NOMO-1 (cell line): Measurements from ENCODE around the gene TMEM25.
"Not testable (repeated sequence)": the region's sequence is repeated elsewhere in the genome, so short reads cannot be mapped to it uniquely, and the experiment has no call there.

Experiments used
- DNase-seq, 2 experiments: peaks; one replicate each; lab custom pipeline; 2025; ENCODE audit not compliant: unreplicated experiment in 2 of 2; lab: John Stamatoyannopoulos, UW

The TMEM25 gene

GRCh38 chr11:118531597-118532084 lies 649 bp downstream of the TMEM25 start:
- DNase-seq, result no peak

- no peak for DNase-seq
Measured at GRCh38 chr11:118532091-118532490, 1.1 kb downstream of the TMEM25 start.

- no peak for DNase-seq
Measured at GRCh38 chr11:118532852-118533768, 2.1 kb downstream of the TMEM25 start.

- no peak for DNase-seq
Measured at GRCh38 chr11:118533769-118534729, 3.1 kb downstream of the TMEM25 start.

GRCh38 chr11:118535261-118535660 lies 4.3 kb downstream of the TMEM25 start:
- no peak for DNase-seq

- no peak for DNase-seq
Measured at GRCh38 chr11:118536726-118537125, 5.7 kb downstream of the TMEM25 start.

GRCh38 chr11:118537409-118537980 lies 6.5 kb downstream of the TMEM25 start:
- no peak for DNase-seq

- no peak for DNase-seq
Measured at GRCh38 chr11:118544010-118544646, 13.1 kb downstream of the TMEM25 start.

- DNase-seq, result no peak
Measured at GRCh38 chr11:118544647-118545010, 13.6 kb downstream of the TMEM25 start.

- DNase-seq, result no peak
Measured at GRCh38 chr11:118545533-118545932, 14.5 kb downstream of the TMEM25 start.

- DNase-seq, result no peak
Measured at GRCh38 chr11:118547132-118547531, 16.1 kb downstream of the TMEM25 start.

GRCh38 chr11:118552341-118552740 lies 21.3 kb downstream of the TMEM25 start:
- DNase-seq, result no peak

GRCh38 chr11:118560806-118561205 lies 29.8 kb downstream of the TMEM25 start:
- DNase-seq, result no peak

GRCh38 chr11:118565051-118565450 lies 34.1 kb downstream of the TMEM25 start:
- DNase-seq, result no peak

GRCh38 chr11:118569670-118570069 lies 38.7 kb downstream of the TMEM25 start:
- no peak for DNase-seq

- no peak for DNase-seq
Measured at GRCh38 chr11:118570787-118571186, 39.8 kb downstream of the TMEM25 start.

GRCh38 chr11:118571701-118572060 lies 40.7 kb downstream of the TMEM25 start:
- not testable (repeated sequence) for DNase-seq

GRCh38 chr11:118572061-118572980 lies 41.3 kb downstream of the TMEM25 start, which contains the start of gene ARCN1:
TSS of gene ARCN1 (plus strand) at chr11:118572409. CDS start at chr11:118572548, 139 bp downstream.
- peak; percentile 67 to 72 for DNase-seq

- peak in 1 of 2 experiments; percentile 40 for DNase-seq
Measured at GRCh38 chr11:118572981-118573550, 42.1 kb downstream of the TMEM25 start.
